Measurements from ENCODE around the gene RPLP2. TPM values are rescaled to one million over a fixed set of nuclear protein-coding genes. Genes with fewer than 3 reads are reported as not detected.

RPLP2 gene
- total RNA-seq, 1 donor from 2014 or later = 2,673 TPM

GRCh38 chr11:773425-773824, 36.3 kb upstream of the RPLP2 start:
- DNase-seq (ENCODE audit: low spot score) = no peak

- DNase-seq (ENCODE audit: low spot score) = no peak
These were observed 35.9 kb upstream of the RPLP2 start for GRCh38 chr11:773830-774229.

GRCh38 chr11:774873-775592, 34.7 kb upstream of the RPLP2 start:
- DNase-seq (ENCODE audit: low spot score) = no peak

GRCh38 chr11:776263-776560, 33.6 kb upstream of the RPLP2 start:
- no peak for DNase-seq (ENCODE audit: low spot score)

- DNase-seq (ENCODE audit: low spot score) = no peak
These were observed 33.0 kb upstream of the RPLP2 start for GRCh38 chr11:776561-777287.

- DNase-seq (ENCODE audit: low spot score) = peak; percentile 98
These were observed 32.2 kb upstream of the RPLP2 start, which contains the start of gene GATD1 for GRCh38 chr11:777288-778255. GATD1 (minus strand) TSS chr11:777487; CDS start chr11:777462, 25 bp downstream.

GRCh38 chr11:778976-779954, 30.5 kb upstream of the RPLP2 start:
- no peak for DNase-seq (ENCODE audit: low spot score)

- DNase-seq (ENCODE audit: low spot score) = no peak
These were observed 29.7 kb upstream of the RPLP2 start for GRCh38 chr11:779955-780532.

- DNase-seq (ENCODE audit: low spot score) = no peak
These were observed 27.2 kb upstream of the RPLP2 start for GRCh38 chr11:782264-783174.

GRCh38 chr11:783581-784015, 26.2 kb upstream of the RPLP2 start:
- DNase-seq (ENCODE audit: low spot score) = no peak

- DNase-seq (ENCODE audit: low spot score) = no peak
These were observed 23.3 kb upstream of the RPLP2 start for GRCh38 chr11:786235-787083.

- no peak for DNase-seq (ENCODE audit: low spot score)
These were observed 22.6 kb upstream of the RPLP2 start for GRCh38 chr11:787084-787675.

GRCh38 chr11:788009-788640, 21.6 kb upstream of the RPLP2 start:
- no peak for DNase-seq (ENCODE audit: low spot score)

GRCh38 chr11:788953-789940, 20.5 kb upstream of the RPLP2 start:
- DNase-seq (ENCODE audit: low spot score) = no peak

- DNase-seq (ENCODE audit: low spot score) = no peak
These were observed 19.8 kb upstream of the RPLP2 start, which contains the start of gene CEND1 for GRCh38 chr11:789943-790342. CEND1 (minus strand) TSS chr11:790090; CDS start chr11:788576, 1,514 bp downstream.
